SK-N-SH (cell line): ENCODE data around the gene CEP131. TPM values are rescaled to one million over a fixed set of nuclear protein-coding genes. Genes with fewer than 3 reads are reported as not detected.

Source experiments
- CTCF ChIA-PET: fragments of 300-600, 350-600 bp; formaldehyde crosslinking; extraction: SDS; loops from one replicate; lab custom pipeline; 2021; lab: Yijun Ruan, JAX
- POLR2A ChIA-PET: fragments of 350-600 bp; sonication (Branson Sonifier 250); formaldehyde crosslinking; extraction: SDS; loops from one replicate; lab custom pipeline; 2020; ENCODE audit warnings: antibody characterized with exemption, inconsistent platforms; lab: Yijun Ruan, JAX
- DNase-seq: peaks from one replicate; pipeline ENCODE4 v3.0.0; 2012
- H2AFZ ChIP-seq: fragments of 200-600 bp; sonication (generic); 2 replicates; pipeline ENCODE4 v1.8.1; 2016; ENCODE audit warnings: antibody characterized with exemption, mild to moderate bottlenecking, low read depth
- H3F3A ChIP-seq: fragments of 200-600 bp; sonication (generic); replicated peaks from 2 replicates; pipeline ENCODE3; 2016; ENCODE audit warnings: antibody characterized with exemption, mild to moderate bottlenecking; ENCODE audit not compliant: insufficient read depth
- H3K27ac ChIP-seq, 2 experiments: fragments of 200-500 bp in 1 of 2; fragments of 200-600 bp in 1 of 2; sonication (Bioruptor generic) in 1 of 2; sonication (generic), shearing (Covaris generic) in 1 of 2; 2 replicates each; pipeline versions ENCODE4 v1.5.1 to v1.6.1; 2014 to 2016; ENCODE audit warnings: low read depth in 2 of 2, inconsistent platforms in 1 of 2, low read length in 1 of 2, mild to moderate bottlenecking in 1 of 2, mixed read lengths in 1 of 2
- H3K27me3 ChIP-seq: fragments of 200-600 bp; sonication (generic), shearing (Covaris generic); 2 replicates; pipeline ENCODE4 v1.6.1; 2016; ENCODE audit warnings: mixed run types; ENCODE audit not compliant: insufficient read depth
- H3K36me3 ChIP-seq, 2 experiments: fragments of 200-500 bp in 1 of 2; fragments of 200-600 bp in 1 of 2; sonication (Bioruptor generic) in 1 of 2; sonication (generic) in 1 of 2; replicated peaks in 1 of 2; 2 replicates each; pipeline versions ENCODE3 to v1.5.1; 2014 to 2016; ENCODE audit warnings: low read length in 1 of 2, mild to moderate bottlenecking in 1 of 2; ENCODE audit not compliant: insufficient read depth in 2 of 2, control insufficient read depth in 1 of 2
- H3K4me1 ChIP-seq, 2 experiments: fragments of 200-500 bp in 1 of 2; fragments of 200-600 bp in 1 of 2; sonication (Bioruptor generic) in 1 of 2; sonication (generic), shearing (Covaris generic) in 1 of 2; 2 replicates each; pipeline versions ENCODE4 v1.5.1 to v1.6.1; 2014 to 2016; ENCODE audit warnings: low read depth in 1 of 2, low read length in 1 of 2, mixed run types in 1 of 2; ENCODE audit not compliant: insufficient read depth in 2 of 2, control insufficient read depth in 1 of 2
- H3K4me2 ChIP-seq: fragments of 200-600 bp; sonication (generic), shearing (Covaris generic); 2 replicates; pipeline ENCODE4 v1.6.1; 2017; ENCODE audit warnings: mixed run types
- H3K4me3 ChIP-seq, 2 experiments: fragments of 200-500 bp in 1 of 2; fragments of 200-600 bp in 1 of 2; sonication (Bioruptor generic) in 1 of 2; sonication (generic), shearing (Covaris generic) in 1 of 2; 2 replicates each; pipeline versions ENCODE4 v1.5.1 to v1.8.1; 2014 to 2016; ENCODE audit warnings: low read depth in 2 of 2, inconsistent platforms in 1 of 2, low read length in 1 of 2, mild to moderate bottlenecking in 1 of 2, mixed read lengths in 1 of 2, moderate library complexity in 1 of 2
- H3K79me2 ChIP-seq: fragments of 200-600 bp; sonication (generic); 2 replicates; pipeline ENCODE4 v1.8.1; 2017; ENCODE audit warnings: mild to moderate bottlenecking; ENCODE audit not compliant: insufficient read depth
- H3K9ac ChIP-seq: fragments of 200-600 bp; sonication (generic); 2 replicates; pipeline ENCODE4 v1.6.1; 2017; ENCODE audit warnings: mixed run types
- H3K9me2 ChIP-seq: fragments of 200-600 bp; sonication (generic); 2 replicates; pipeline ENCODE4 v1.6.1; 2017; ENCODE audit warnings: mixed run types
- H3K9me3 ChIP-seq: fragments of 200-600 bp; sonication (generic); 2 replicates; pipeline ENCODE4 v1.6.1; 2017; ENCODE audit warnings: mixed run types, mild to moderate bottlenecking, moderate library complexity
- H4K20me1 ChIP-seq: fragments of 200-600 bp; sonication (generic); 2 replicates; pipeline ENCODE4 v1.6.1; 2017; ENCODE audit warnings: mild to moderate bottlenecking, mixed run types; ENCODE audit not compliant: insufficient read depth
- CHD2 ChIP-seq: fragments of 150-350 bp; IDR thresholded peaks from 2 replicates; pipeline ENCODE4 v1.6.1; 2018; ENCODE audit warnings: low read length; ENCODE audit not compliant: partially characterized antibody
- EZH2phosphoT487 ChIP-seq: fragments of 200-600 bp; sonication (generic); IDR thresholded peaks from 2 replicates; pipeline ENCODE4 v1.6.1; 2017; ENCODE audit warnings: low read depth, mixed run types, mild to moderate bottlenecking, antibody characterized with exemption, moderate library complexity, borderline replicate concordance
- FOXJ3 ChIP-seq: sonication (generic); formaldehyde crosslinking; IDR thresholded peaks from 2 replicates; pipeline ENCODE4 v1.5.1; 2020; ENCODE audit warnings: mild to moderate bottlenecking, missing genetic modification reagents
- FOXM1 ChIP-seq: IDR thresholded peaks from 2 replicates; pipeline ENCODE4 v1.4.0; 2012; ENCODE audit warnings: low read depth, mild to moderate bottlenecking
- GABPA ChIP-seq: IDR thresholded peaks from 2 replicates; pipeline ENCODE4 v1.4.0; 2012; ENCODE audit warnings: low read depth, mild to moderate bottlenecking
- GATA2 ChIP-seq: sonication (generic); formaldehyde crosslinking; IDR thresholded peaks from 2 replicates; pipeline ENCODE4 v1.5.0; 2020; ENCODE audit warnings: mild to moderate bottlenecking, missing genetic modification reagents
- MEF2A ChIP-seq: IDR thresholded peaks from 2 replicates; pipeline ENCODE4 v1.4.0; 2012; ENCODE audit warnings: low read depth, borderline replicate concordance
- NFIC ChIP-seq: IDR thresholded peaks from 2 replicates; pipeline ENCODE4 v1.4.0; 2012; ENCODE audit warnings: borderline replicate concordance
- NRF1 ChIP-seq: IDR thresholded peaks from 2 replicates; pipeline ENCODE4 v1.6.1; 2012; ENCODE audit warnings: low read depth, mild to moderate bottlenecking, low read length
- RCOR1 ChIP-seq: fragments of 150-350 bp; IDR thresholded peaks from 2 replicates; pipeline ENCODE4 v1.6.1; 2017; ENCODE audit warnings: antibody characterized with exemption, low read length
- RFX5 ChIP-seq: IDR thresholded peaks from 2 replicates; pipeline ENCODE4 v1.6.1; 2012; ENCODE audit warnings: mild to moderate bottlenecking, improper control_type of control experiment, low read length
- RXRA ChIP-seq: IDR thresholded peaks from 2 replicates; pipeline ENCODE4 v1.4.0; 2012; ENCODE audit warnings: low read depth, mild to moderate bottlenecking, borderline replicate concordance
- SMC3 ChIP-seq: IDR thresholded peaks from 2 replicates; pipeline ENCODE4 v1.6.1; 2012; ENCODE audit warnings: low read depth, low read length, improper control_type of control experiment
- TEAD4 ChIP-seq: IDR thresholded peaks from 2 replicates; pipeline ENCODE4 v1.4.0; 2012; ENCODE audit warnings: mild to moderate bottlenecking, borderline replicate concordance; ENCODE audit not compliant: insufficient read depth
- WGBS: methylation state at CpG from one replicate; pipeline ENCODE4 v1.1.6; 2017; ENCODE audit warnings: low lambda C conversion rate; 5-methylcytosine and 5-hydroxymethylcytosine counted together
- polyA plus RNA-seq, 3 experiments: library from polyadenylated mRNA; depleted of rRNA; stranded (reverse); fragments of >200 nt; gene quantifications; 2 replicates each; pipeline ENCODE4 v1.2.3, GENCODE V29; 2012
- TF ChIP-seq, protein P1 (sequence below): IDR thresholded peaks from 2 replicates; pipeline ENCODE4 v1.4.0; 2012; ENCODE audit warnings: low read depth, borderline replicate concordance
- TF ChIP-seq, protein P2 (sequence below): fragments of 200-600 bp; sonication (generic); IDR thresholded peaks from 2 replicates; pipeline ENCODE4 v1.6.1; 2017; ENCODE audit warnings: antibody characterized with exemption, mild to moderate bottlenecking, moderate library complexity
- TF ChIP-seq, protein P3 (sequence below): fragments of 150-350 bp; IDR thresholded peaks from 2 replicates; pipeline ENCODE4 v1.6.1; 2016; ENCODE audit warnings: mild to moderate bottlenecking, low read depth, low read length

CEP131 gene
- polyA plus RNA-seq, 1 of the 3 experiments (the other 2 are of a cell fraction), result 34.8 TPM

DNA sequence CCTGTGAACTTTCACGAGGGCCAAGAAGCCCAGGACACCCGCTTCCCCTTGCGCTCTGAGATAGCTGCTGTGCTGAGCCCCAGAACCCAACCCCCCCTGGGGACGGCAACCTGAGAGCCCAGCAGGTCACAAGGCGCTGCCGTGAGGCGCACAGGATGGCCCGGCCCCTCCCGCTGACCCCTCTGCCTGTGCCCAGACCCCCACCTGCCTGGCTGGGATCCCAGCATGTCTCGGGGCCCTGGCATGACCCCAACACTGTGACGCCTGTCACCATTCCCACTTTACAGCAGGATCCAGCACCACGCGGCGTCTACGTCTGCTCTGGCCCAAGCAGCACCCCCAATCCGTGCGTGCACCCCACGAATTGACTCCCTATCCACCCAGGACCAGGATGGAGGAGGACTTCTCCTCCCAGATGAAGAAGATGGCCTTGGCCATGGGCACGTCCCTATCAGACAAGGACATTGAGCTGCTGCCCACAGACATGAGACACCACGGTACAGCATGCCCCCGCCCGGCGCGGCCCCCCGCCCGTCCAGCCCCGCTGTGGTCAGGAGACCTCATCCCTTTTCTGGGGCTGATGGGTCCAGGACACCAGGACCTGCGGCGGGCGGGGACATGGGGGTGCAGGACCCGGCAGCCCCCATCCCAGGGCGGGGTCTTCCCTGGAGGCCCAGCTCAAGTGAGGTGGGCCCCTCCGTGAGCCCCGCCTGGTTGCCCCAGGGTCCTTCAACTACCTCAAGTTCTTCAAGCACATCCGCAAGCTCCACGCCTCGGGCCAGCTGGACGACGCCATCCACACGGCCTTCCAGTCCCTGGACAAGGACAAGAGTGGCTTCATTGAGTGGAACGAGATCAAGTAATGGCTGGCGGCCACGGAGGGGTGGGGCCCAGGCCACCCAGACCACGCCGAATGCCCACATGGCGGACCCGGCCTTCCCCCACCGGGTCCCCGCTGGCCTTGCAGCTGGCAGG, 41.6 kb downstream of the CEP131 start:
- H3K79me2 ChIP-seq, result no peaks in the 10 kb centered on the region
- H3K9me3 ChIP-seq, result no peaks in the 10 kb centered on the region
- H3K4me2 ChIP-seq, result no peak overlapping the region
- peaks cover 0 to 7% of the 10 kb centered on the region in 2 experiments; a peak in 1 of 4 replicates for H3K4me1 ChIP-seq
- CTCF ChIA-PET, result interaction anchor here (1.3 to 3.6 kb wide), 5 partner anchors 15 to 157 kb away, joined by 4 to 18 read pairs (median 9); no protein-coding TSS in a partner anchor
- H2AFZ ChIP-seq, result no peak overlapping the region
- H4K20me1 ChIP-seq, result no peaks in the 10 kb centered on the region
- H3K9ac ChIP-seq, result no peak overlapping the region
- no peak overlapping the region for H3K4me3 ChIP-seq
- no peaks in the 10 kb centered on the region for H3K27me3 ChIP-seq
- DNase-seq, result no peak
- 84% methylated on average over 37 of the region's 49 CpGs for WGBS
- TF ChIP-seq FOXJ3 (CRISPR knock-in tag), result no peak
- no peak for TF ChIP-seq RXRA
- TF ChIP-seq, protein P1, sequence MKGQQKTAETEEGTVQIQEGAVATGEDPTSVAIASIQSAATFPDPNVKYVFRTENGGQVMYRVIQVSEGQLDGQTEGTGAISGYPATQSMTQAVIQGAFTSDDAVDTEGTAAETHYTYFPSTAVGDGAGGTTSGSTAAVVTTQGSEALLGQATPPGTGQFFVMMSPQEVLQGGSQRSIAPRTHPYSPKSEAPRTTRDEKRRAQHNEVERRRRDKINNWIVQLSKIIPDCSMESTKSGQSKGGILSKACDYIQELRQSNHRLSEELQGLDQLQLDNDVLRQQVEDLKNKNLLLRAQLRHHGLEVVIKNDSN, result no peak
- TF ChIP-seq FOXM1, result no peak
- TF ChIP-seq MEF2A, result no peak
- no peak for TF ChIP-seq CHD2
- no peak for TF ChIP-seq TEAD4
- no peak for TF ChIP-seq NRF1
- TF ChIP-seq SMC3, result no peak
- no peak for TF ChIP-seq RCOR1
- no peak for TF ChIP-seq GATA2
- no peak for TF ChIP-seq EZH2phosphoT487
- no peak for TF ChIP-seq RFX5
- TF ChIP-seq GABPA, result no peak
- TF ChIP-seq, protein P2, sequence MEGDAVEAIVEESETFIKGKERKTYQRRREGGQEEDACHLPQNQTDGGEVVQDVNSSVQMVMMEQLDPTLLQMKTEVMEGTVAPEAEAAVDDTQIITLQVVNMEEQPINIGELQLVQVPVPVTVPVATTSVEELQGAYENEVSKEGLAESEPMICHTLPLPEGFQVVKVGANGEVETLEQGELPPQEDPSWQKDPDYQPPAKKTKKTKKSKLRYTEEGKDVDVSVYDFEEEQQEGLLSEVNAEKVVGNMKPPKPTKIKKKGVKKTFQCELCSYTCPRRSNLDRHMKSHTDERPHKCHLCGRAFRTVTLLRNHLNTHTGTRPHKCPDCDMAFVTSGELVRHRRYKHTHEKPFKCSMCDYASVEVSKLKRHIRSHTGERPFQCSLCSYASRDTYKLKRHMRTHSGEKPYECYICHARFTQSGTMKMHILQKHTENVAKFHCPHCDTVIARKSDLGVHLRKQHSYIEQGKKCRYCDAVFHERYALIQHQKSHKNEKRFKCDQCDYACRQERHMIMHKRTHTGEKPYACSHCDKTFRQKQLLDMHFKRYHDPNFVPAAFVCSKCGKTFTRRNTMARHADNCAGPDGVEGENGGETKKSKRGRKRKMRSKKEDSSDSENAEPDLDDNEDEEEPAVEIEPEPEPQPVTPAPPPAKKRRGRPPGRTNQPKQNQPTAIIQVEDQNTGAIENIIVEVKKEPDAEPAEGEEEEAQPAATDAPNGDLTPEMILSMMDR, result no peak
- no peak for TF ChIP-seq NFIC
- TF ChIP-seq, protein P3, sequence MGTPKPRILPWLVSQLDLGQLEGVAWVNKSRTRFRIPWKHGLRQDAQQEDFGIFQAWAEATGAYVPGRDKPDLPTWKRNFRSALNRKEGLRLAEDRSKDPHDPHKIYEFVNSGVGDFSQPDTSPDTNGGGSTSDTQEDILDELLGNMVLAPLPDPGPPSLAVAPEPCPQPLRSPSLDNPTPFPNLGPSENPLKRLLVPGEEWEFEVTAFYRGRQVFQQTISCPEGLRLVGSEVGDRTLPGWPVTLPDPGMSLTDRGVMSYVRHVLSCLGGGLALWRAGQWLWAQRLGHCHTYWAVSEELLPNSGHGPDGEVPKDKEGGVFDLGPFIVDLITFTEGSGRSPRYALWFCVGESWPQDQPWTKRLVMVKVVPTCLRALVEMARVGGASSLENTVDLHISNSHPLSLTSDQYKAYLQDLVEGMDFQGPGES, result no peak
- TF ChIP-seq, all 33 proteins: peak for 0
- H3F3A ChIP-seq, result peaks cover 5% of the 10 kb centered on the region
- POLR2A ChIA-PET, result no interaction called here
- no peaks in the 10 kb centered on the region for H3K9me2 ChIP-seq
- no peaks in the 10 kb centered on the region for H3K36me3 ChIP-seq
- H3K27ac ChIP-seq, result no peak overlapping the region
